KMS-11 (cell line): ENCODE measurements around the gene KPTN.

Experiments used
- H2AFZ ChIP-seq: fragments of 200-600 bp; sonication (generic); 2 replicates; pipeline ENCODE4 v1.6.1; 2016; ENCODE audit warnings: antibody characterized with exemption, mixed run types, low read depth
- H3K27ac ChIP-seq: fragments of 200-600 bp; sonication (generic); 2 replicates; pipeline ENCODE4 v1.6.1; 2016; ENCODE audit warnings: mild to moderate bottlenecking, mixed run types
- H3K27me3 ChIP-seq: fragments of 200-600 bp; sonication (generic); 2 replicates; pipeline ENCODE4 v1.6.1; 2017; ENCODE audit warnings: mild to moderate bottlenecking, low read depth, mixed run types, moderate library complexity; ENCODE audit not compliant: insufficient read depth
- H3K36me3 ChIP-seq: fragments of 200-600 bp; sonication (generic); 2 replicates; pipeline ENCODE4 v1.6.1; 2017; ENCODE audit warnings: mild to moderate bottlenecking, mixed run types; ENCODE audit not compliant: insufficient read depth
- H3K4me1 ChIP-seq: fragments of 200-600 bp; sonication (generic); 2 replicates; pipeline ENCODE4 v1.6.1; 2016; ENCODE audit warnings: mild to moderate bottlenecking, low read depth, mixed run types; ENCODE audit not compliant: poor library complexity, severe bottlenecking
- H3K4me2 ChIP-seq: fragments of 200-600 bp; sonication (generic); 2 replicates; pipeline ENCODE4 v1.7.0; 2016; ENCODE audit warnings: mild to moderate bottlenecking, mixed run types
- H3K4me3 ChIP-seq: fragments of 200-600 bp; sonication (generic); IDR thresholded peaks from 2 replicates; pipeline ENCODE4 v1.6.1; 2017; ENCODE audit warnings: low read depth, low read length, mixed read lengths; ENCODE audit not compliant: insufficient read depth
- H3K79me2 ChIP-seq: fragments of 200-600 bp; sonication (generic); 2 replicates; pipeline ENCODE4 v1.6.1; 2016; ENCODE audit warnings: low read depth, mixed run types; ENCODE audit not compliant: insufficient read depth
- H3K9ac ChIP-seq: fragments of 200-600 bp; sonication (generic); 2 replicates; pipeline ENCODE4 v1.6.1; 2016; ENCODE audit warnings: mild to moderate bottlenecking, mixed run types
- H4K20me1 ChIP-seq: fragments of 200-600 bp; sonication (generic); 2 replicates; pipeline ENCODE4 v1.6.1; 2016; ENCODE audit warnings: mild to moderate bottlenecking, mixed run types; ENCODE audit not compliant: insufficient read depth
- CTCF ChIP-seq: fragments of 200-600 bp; sonication (generic); conservative IDR thresholded peaks from 2 replicates; pipeline ENCODE4 v1.6.1; 2017; ENCODE audit warnings: low read depth, mild to moderate bottlenecking, antibody characterized with exemption, low read length, moderate library complexity, mixed read lengths

KPTN gene

GRCh38 chr19:47498561-47498960 lies 14.5 kb upstream of the KPTN start:
- no peak overlapping the region for H2AFZ ChIP-seq
- H3K27ac ChIP-seq, result no peak overlapping the region
- no peak overlapping the region for H3K4me2 ChIP-seq
- H3K36me3 ChIP-seq, result no peaks in the 10 kb centered on the region
- H3K4me3 ChIP-seq, result no peak overlapping the region
- no peaks in the 10 kb centered on the region for H3K4me1 ChIP-seq
- no peak overlapping the region for H3K9ac ChIP-seq
- no peaks in the 10 kb centered on the region for H3K79me2 ChIP-seq
- no peaks in the 10 kb centered on the region for H4K20me1 ChIP-seq
- no peaks in the 10 kb centered on the region for H3K27me3 ChIP-seq
- no peak for TF ChIP-seq CTCF

GRCh38 chr19:47497821-47498520 lies 14.0 kb upstream of the KPTN start:
- no peak for TF ChIP-seq CTCF
- Histone ChIP-seq H3K9ac (no peak overlapping the region), H3K4me1 (no peaks in the 10 kb centered on the region), H2AFZ (no peak overlapping the region), H3K4me3 (no peak overlapping the region), H3K27me3 (no peaks in the 10 kb centered on the region), H4K20me1 (no peaks in the 10 kb centered on the region), H3K4me2 (no peak overlapping the region), H3K36me3 (no peaks in the 10 kb centered on the region), H3K27ac (no peak overlapping the region), H3K79me2 (no peaks in the 10 kb centered on the region)

- no peak overlapping the region for H3K27ac ChIP-seq
Measured at GRCh38 chr19:47497050-47497766, 13.2 kb upstream of the KPTN start.

More at GRCh38 chr19:47497050-47497766, 13.2 kb upstream of the KPTN start:
- no peak overlapping the region for H3K4me3 ChIP-seq
- H3K4me1 ChIP-seq, result no peaks in the 10 kb centered on the region
- no peak overlapping the region for H3K4me2 ChIP-seq
- H2AFZ ChIP-seq, result no peak overlapping the region
- no peaks in the 10 kb centered on the region for H3K79me2 ChIP-seq
- H3K36me3 ChIP-seq, result no peaks in the 10 kb centered on the region
- H3K9ac ChIP-seq, result no peak overlapping the region
- TF ChIP-seq CTCF, result no peak
- H4K20me1 ChIP-seq, result no peaks in the 10 kb centered on the region
- no peaks in the 10 kb centered on the region for H3K27me3 ChIP-seq
